Glomerular visceral epithelial cell (primary cell): ENCODE measurements around the gene KLC1.
"Not testable (repeated sequence)": the region's sequence is repeated elsewhere in the genome, so short reads cannot be mapped to it uniquely, and the experiment has no call there.

Source experiments
- DNase-seq: peaks from one replicate; pipeline ENCODE4 v3.0.0-alpha.2; 2016; ENCODE audit errors: extremely low spot score

Gene KLC1

GRCh38 chr14:103688906-103689902, 60.2 kb downstream of the KLC1 start:
- no peak for DNase-seq

GRCh38 chr14:103690332-103690731, 61.3 kb downstream of the KLC1 start:
- DNase-seq: no peak

- not testable (repeated sequence) for DNase-seq
Observed at GRCh38 chr14:103691655-103692054, 62.6 kb downstream of the KLC1 start.

GRCh38 chr14:103692159-103692558, 63.1 kb downstream of the KLC1 start:
- DNase-seq: no peak

GRCh38 chr14:103692871-103693270, 63.9 kb downstream of the KLC1 start:
- DNase-seq: no peak

- DNase-seq: no peak
Observed at GRCh38 chr14:103693515-103693914, 64.5 kb downstream of the KLC1 start.

- DNase-seq: no peak
Observed at GRCh38 chr14:103694572-103695026, 65.6 kb downstream of the KLC1 start.

- no peak for DNase-seq
Observed at GRCh38 chr14:103695296-103696069, 66.5 kb downstream of the KLC1 start.

GRCh38 chr14:103696070-103696402, 67.0 kb downstream of the KLC1 start:
- DNase-seq: no peak

GRCh38 chr14:103696466-103697071, 67.6 kb downstream of the KLC1 start:
- DNase-seq: no peak

GRCh38 chr14:103697206-103697602, 68.2 kb downstream of the KLC1 start:
- no peak for DNase-seq

- DNase-seq: no peak
Observed at GRCh38 chr14:103697603-103698379, 68.8 kb downstream of the KLC1 start.

GRCh38 chr14:103698380-103699260, 69.6 kb downstream of the KLC1 start:
- DNase-seq: no peak

GRCh38 chr14:103699261-103699661, 70.2 kb downstream of the KLC1 start:
- no peak for DNase-seq

GRCh38 chr14:103699901-103700752, 71.1 kb downstream of the KLC1 start:
- DNase-seq: no peak

- no peak for DNase-seq
Observed at GRCh38 chr14:103700753-103701490, 71.9 kb downstream of the KLC1 start.

- no peak for DNase-seq
Observed at GRCh38 chr14:103702095-103702494, 73.1 kb downstream of the KLC1 start.

GRCh38 chr14:103702497-103703432, 73.8 kb downstream of the KLC1 start:
- no peak for DNase-seq
